NCI-H2227 treated with DMSO at 0.1 percent for 48 hours (cell line): Measurements from ENCODE around the gene XPA.
"Not testable (repeated sequence)": the region's sequence is repeated elsewhere in the genome, so short reads cannot be mapped to it uniquely, and the experiment has no call there.

Experiments
- DNase-seq: peaks from one replicate; lab custom pipeline; 2025; lab: John Stamatoyannopoulos, UW

XPA gene

DNA sequence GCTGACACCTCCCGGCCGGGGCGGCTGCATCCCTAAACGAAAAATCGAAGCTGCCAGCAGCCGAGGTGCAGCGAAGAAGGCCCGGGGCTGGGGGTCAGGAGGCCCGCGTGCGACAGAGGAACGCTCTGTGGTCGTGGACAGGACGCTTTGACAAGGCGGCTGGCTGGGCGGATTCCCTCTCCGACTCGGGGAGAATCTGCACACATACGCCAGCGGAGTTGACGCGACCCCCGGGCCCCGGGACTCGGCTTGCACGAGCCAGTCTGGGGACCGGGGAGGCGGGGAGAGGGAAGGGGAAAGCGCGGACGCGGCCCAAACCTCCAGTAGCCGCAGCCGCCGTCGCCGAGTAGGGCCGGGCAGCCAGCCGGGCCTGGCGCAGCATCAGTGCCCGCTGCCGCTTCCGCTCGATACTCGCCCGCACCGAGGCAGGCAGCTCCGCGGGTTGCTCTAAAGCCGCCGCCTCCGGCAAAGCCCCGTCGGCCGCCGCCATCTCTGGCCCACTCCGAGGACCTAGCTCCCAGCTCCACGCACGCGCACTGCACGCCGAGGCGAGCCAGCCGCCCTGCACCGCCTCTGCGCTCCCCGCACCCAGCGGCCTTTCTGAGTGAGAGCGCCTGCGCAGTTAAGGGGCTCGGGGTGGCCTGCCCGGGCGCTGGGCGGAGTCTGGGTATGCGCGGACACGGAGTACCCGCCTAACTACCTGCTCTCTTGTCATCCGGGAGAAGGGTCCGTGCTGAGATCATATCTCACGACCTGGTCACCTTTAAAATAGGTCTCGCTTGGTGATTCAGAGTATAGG lies at the start of gene XPA:
Gene XPA, minus strand, starts transcription at position 538 of the 799 bp plus-strand sequence. Its CDS starts 48 bp downstream, at position 490.
- DNase-seq = peak; percentile 85

DNA sequence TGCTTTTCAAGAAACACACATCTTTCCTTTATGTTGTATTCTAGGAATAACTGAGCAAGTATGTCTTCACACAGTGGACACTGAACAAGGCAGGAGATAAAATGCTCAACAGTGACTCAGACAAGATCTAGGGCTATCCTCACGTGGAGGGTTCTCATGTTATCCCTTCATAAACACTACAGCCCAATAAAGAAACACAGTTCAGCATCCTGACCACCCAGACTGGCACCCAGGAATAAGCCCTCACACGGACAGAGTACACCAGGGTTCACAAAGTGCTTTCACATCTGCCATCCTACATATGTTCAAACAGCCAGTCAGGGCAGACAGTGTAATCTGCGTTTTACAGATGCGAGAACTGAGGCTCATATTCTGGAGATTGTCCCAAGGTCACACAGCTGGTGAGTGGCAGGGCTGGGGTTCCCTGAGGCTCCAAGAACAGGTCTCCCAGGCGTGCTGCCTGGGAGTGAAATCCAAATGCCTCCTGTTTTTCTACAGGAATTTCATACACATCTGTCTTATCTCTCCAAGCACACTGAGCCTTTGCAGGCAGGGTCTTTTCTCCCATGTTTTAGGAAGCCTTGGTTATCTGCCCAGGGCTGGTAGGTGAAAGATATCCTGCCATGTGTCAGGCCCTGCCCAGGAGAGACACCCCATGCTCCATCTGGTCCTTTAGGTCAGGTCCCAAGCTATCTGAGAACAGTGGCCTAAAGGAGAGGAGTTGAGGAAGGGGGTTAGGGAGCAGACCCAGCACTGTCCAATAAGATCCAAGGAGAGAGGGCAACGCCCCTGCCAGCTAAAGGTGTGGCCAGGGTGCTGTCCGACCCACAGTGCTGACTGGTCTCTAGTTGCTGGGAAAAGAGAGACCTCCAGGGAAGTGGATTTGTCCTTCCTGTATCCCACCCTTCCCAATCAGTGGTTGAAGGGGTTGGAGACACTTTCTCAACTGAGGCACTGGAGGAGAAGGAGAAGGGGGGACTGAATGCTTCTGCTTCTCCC lies 47.9 kb upstream of the XPA start:
- DNase-seq = no peak

DNA sequence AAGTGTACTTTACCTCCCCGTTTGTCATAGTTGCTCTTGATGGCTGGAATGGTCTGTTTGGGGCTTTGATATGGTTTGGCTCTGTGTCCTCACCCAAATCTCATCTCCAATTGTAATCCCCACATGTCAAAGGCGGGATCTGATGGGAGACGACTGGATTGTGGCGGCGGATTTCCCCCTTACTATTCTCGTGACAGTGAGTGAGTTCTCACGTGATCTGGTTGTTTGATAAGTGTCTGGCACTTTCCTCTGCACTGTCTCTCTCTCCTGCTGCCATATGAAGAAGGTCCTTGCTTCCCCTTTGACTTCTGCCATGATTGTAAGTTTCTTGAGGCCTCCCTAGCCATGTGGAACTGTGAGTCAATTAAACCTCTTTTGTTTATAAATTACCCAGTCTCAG lies 46.9 kb upstream of the XPA start:
- not testable (repeated sequence) for DNase-seq

DNA sequence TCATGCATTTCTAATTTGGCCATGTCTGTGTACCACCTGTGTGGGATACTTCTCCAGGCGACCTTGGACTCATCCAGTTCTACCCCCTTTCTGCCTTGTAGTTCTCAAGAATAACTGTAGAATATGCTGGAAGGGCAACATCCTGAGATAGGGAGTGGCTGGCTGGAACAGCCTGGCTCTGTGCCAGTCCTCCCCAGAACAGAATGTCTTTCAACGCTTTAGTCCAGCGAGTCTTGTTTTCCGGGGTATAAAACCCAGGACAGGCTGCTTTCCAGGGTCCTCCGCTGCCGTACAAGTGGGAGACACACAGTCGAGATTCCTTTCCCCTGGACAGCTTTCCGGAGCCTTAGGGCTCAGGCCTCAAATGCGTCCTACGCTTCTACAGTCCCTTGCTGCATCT lies 45.4 kb upstream of the XPA start:
- DNase-seq = no peak

DNA sequence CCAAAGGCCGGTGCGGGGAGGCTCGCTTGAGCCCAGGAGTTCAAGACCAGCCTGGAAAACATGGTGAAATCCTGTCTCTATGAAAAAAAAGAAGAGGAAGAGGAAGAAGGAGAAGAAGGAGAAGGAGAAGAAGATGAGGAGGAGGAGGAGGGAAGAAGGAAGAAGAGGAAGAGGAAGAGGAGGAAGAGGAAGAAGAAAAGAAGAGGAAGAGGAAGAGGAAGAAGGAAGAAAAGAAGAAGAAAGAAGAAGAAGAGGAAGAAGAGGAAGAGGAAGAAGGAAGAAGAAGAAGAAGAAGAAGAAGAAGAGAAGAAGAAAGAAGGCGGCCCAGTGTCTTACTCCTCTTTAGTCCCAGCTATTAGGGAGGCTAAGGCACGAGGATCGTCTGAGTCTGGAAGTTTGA lies 44.8 kb upstream of the XPA start:
- no peak for DNase-seq

DNA sequence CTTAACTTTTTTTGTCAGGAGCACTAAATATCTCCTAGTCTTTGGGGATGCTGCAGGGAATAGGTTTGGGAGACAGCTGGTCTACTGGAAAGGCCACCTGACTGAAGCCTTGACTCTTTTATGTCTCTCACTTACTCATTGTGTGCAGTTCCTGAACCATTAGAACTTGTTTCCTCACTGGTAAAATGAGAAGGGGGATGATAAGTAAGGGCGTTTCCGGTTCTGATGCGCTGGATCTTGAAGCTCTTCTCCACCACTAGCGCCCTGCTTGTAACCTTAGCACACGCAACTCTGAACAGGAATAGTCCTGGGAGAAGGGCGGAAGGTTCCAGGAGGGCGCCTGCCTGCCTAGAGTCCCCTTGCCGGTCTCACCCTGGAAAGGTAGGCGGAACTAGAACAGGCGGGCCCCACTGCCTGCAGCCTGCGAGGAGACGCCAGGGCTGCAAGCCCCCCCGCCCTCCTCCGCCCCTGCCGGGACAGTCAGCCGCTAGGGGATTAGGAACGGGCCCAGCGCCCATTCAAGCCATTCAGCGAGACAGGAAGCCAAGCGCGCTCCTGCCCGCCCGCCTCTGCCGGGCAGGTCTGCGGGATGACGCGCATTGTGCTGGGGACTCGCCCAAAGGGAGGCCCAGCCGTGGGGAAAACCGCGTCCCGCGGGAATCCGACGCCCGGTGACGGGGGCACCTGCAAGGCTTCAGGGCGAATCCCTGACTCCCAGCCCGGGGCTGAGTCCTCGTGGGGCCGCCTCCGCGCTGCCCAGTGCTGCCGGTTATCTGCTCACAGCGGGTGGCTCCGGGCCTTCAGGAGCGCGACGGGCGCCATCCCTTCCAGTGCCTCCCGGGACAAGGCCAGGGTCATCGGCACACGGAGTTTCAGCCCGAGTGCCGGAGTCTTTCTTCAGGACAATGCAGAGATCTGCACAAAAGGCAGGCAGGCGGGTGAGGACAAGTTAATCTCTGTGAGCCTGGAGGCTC lies 44.0 kb upstream of the XPA start:
- DNase-seq = no peak

DNA sequence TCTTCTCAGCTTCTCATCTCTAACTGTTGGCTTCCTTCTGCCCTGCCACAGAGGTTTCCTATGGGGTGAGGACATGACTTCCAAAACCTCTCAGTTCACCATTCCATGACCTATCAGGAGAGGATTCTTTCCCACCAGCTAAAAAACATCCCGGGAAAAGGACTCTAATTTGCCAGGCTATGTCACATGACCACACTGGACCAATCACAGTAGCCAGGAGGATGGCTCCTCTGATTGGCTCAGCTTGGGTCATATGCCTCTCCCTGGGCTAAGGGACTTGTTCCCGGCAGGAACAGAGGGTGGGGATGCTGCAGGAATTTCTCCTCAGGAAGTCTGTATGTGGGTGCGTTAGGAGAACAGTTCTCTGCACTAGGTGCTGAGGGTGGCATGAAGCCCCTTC lies 40.3 kb upstream of the XPA start:
- peak; percentile 59 for DNase-seq

DNA sequence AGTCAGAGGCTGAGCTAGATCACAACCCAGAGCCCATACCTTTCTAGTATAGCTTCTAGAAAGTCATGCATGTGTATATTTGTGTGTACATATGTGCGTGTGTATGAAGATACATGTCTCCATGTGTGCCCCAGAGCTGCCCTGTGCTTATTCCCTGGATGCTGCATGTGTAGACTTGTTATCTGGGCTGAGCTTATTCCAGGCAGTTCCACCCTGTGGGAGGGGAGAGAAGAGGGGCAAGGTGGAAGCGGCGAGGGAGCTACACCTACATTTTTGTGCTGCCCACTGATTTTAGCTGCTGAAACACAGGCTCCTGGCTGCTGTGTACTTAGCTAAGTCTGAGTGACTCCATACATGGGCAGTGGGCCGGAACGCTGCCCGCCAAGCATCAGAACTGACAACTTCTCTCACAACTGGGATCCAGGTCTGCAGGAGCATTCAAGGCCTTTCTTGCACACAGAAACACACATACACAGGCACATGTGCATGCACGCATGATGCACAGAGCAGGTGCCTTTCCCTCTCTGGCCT lies 38.0 kb upstream of the XPA start:
- DNase-seq = no peak

DNA sequence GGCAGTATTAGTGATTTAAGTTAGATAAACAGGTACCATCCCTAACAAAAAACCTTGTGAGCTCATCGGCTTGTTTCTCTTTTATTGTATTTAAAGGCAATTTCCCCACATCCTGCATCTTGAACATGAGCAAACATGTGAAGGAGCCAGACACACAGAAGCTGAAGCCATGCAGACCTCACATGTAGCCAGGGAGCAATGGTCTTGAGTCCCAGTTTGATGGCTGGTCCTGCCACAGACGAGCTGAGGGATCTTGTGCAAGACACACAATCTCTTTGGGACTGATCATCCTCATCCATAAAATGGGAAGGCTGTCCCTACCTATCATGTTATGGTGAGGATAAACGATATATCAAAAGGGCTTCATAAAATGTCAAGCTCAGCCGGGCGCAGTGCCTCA lies 29.6 kb upstream of the XPA start:
- no peak for DNase-seq

DNA sequence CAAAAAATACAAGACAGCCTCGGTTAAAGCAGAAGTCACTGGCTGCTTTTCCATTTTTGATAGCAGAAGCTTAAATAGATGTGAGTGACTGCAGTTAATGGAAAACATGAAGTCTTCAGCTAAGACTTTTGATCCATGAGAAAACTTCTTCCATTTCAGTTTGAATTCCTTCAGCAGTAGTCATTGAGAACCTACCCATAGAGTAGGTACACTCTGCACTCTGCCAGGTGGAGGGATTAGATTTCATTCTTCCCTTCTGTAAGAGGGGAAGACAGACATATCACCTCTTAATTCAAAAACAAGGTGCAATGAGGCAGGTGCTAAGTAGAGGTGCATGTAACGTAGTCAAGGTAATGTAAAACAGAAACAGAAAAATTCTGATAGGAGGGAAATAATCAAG lies 26.7 kb upstream of the XPA start:
- DNase-seq = no peak

DNA sequence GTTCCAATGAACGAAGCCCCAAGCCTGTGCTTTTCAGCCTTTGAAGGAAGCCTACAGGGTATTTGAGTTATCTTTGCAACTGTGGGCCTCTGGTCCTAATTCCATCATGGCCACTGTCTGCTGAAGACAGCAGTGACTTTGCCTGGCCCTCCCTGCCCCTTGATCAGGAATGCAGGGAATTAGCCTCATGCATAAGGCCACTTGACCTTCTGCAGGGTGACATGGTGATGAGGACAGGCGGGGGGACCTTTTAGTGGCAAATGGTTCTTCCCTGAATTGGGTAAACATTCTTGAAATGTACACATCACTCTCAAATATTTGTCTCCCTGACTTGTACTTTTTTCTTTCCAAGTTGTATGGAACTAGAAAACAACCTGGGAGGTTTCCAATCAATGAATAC lies 25.2 kb upstream of the XPA start:
- no peak for DNase-seq

DNA sequence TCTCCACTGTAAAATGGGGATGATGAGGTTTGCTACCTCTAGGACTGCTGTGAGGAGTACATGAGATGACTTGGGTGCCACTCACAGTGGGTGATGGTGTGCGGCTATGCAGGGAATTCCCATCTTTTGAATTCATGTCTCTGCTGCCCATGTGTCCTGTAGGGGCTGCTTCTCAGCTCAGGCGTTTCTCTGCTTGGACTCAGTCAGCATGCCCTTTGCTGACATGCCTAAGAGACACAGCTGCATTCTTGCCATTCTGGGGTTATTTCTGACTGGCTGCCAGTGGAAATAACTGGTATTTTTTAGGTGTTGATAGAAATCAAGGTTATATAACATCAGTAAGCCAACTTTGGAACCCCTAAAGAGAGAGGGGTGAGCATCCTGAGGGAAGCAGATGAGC lies 24.3 kb upstream of the XPA start:
- DNase-seq = no peak

DNA sequence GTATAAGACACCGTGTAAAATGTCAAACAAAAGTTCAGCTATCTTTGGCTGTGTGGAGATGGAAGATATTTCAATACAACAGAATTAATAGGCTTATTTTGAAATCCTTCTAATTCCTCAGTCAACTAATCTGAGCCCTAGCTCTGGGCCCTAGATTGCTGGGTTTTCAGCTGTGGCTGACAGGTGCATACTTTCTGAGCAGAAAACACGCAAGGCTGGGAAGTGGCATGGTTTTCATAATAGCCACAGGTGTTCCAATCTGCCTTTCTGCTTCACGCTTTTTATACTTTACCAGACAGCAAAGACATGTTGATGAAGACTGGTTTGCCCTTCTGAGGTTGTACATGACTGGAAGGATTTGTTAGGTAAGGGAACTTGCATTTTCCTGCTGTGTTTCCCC lies 20.7 kb upstream of the XPA start:
- DNase-seq = no peak

DNA sequence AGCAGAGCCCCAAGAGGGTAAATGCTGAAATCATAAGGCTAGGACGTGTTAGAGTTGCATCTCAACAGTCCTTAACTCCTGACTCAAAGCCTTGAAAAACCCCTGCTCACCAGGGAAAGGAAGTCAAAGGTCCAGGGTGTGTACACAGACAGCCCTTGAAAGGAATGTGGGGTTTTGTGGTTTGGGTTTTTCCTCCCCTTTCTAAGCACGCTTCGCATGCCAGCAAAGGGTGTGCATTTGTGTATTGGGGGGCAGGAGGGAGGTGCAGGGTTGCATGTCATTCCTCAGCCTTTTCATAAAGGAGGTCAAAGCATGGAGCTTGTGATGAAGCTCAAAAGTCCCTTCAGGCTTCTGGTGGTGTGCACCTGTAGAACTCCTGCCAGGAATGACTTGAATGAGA lies 17.3 kb upstream of the XPA start:
- no peak for DNase-seq

DNA sequence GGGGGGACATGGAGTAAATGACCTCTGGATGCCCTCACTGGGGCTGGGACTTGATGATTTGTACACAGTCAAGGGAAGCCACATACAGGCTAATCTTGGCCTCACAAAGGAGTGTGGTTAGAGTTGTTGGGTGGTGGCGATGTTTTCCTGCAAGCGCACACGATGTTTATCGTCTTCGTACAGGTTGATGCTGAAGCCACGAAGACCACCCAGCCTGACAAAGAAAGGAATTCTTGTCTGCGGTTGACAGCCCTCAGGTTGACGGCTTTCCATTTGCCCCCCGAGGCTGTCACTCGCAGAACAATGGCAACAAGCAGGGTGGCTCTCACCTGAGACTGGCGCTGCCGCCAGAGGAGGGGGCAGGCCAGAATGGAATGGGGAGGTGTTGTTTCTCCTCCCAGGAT lies 14.1 kb upstream of the XPA start:
- DNase-seq = no peak

DNA sequence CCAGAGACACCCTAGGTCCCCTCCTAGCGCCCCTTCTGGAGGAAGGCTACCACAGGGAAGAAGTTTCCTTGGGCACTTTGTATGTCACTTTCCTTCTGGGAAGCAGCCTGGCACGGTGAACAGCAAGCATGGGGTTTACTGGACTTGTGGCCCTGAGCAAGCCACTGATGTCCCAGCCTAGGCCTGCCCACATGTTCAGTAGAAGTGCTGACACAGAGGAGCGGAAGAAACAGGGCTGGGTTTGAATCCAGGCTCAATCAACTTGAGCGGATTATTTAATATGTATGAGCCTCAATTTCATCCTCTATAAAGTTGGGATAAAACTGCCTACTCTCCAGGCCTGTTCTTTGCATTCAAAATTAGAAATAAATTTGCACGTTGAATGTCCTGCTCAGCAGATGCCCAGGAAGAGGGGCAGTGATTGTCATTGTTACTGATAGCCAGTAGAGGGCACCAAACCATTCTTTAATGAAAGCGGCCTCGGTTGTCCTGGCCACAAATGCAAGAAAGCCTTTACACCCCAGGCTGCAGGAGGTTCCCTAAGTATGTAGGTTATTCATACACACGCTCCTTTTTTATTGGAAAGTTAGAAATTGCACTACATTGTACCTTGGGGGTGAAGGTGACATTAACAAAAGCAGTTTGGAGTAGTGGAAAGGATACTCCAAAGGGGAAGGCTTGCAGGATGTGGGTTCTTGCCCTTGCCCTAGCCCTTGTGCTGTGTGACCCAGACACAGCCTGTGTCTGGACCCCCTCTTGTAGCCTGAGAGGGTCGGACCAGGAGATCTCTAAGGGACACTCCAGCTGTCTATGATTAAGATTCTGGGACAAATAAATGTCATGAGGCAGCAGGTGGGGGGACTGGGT lies 13.4 kb upstream of the XPA start:
- peak; percentile 47 for DNase-seq

DNA sequence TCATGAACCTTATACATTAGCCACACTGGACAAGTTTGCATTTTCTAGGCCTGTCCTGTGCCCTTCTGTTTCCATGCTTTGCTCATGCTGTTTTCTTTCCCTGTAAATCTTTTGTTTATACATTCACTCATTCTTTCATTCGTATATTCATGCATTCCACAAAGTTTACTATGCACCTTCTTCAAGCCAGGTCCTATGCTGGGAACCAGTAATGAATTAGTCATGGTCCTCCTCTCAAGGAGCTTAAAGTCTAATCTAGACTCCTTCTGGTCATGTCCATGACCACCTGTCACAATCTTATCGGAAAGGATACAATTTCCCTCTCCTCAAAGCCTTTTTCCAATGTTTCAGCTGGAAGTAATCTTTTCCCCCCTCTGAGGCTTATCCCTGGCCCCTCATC lies 9.1 kb upstream of the XPA start:
- no peak for DNase-seq

DNA sequence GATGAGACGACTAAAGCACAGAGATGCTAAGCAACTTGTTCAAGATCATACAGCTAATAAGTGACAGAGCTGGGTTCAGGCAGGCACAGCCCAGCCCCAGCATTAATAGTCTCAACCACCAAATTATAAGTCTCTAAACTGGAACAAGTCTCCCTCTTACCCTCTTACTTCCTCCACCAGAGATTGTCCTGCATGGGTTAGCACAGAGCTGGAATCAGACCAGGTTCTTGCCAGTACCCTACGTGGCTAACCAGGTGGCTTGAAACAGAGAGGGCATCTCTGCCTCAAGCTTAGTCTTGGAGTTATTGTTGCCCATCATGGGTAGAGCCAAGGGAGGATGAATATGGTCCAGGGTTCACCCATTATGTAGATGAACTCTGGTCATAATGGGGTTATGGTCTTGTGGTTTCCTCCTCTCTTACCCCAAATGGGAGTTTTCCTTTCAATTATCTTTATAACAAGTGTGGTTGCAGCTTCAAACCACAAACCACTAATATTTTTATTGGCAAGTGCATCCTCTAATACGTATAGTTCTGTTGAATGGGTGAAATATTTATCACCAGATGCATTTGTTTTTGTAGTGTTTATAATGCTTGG lies 8.3 kb upstream of the XPA start:
- no peak for DNase-seq

DNA sequence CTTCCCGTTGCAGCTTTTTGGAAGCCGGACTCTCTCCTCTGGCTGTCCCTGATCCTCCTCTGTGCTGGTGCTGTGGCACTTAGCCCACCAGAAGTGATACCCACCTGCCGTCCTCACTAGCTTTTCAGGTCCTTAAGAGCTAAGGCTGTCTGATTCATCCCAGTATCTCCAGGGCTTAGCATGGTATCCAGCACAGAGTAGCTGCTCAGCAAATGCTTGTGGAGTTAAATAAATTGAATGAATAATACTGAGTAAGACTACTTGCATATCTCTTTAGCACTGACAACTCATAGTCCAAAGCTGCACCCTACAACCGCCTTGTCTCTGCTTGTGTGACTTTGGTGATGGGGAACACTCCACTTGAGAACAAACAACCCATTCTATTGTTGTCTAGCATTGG lies 7.7 kb upstream of the XPA start:
- no peak for DNase-seq

DNA sequence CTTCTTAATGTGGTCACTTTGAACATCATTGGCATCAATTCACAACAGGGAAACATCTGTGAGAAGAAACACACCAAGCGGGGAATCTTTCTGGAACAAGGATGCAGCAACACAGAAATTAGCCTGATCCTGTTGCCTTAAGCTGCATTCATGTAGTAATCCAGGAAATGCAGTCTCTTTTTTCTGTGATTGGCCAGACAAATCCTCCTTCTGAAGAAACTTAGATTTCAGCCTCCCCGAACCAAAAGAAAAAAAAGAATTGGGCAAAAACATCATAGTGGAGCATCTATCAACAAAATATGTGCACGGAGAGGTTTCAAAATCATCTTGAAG lies 7.2 kb upstream of the XPA start:
- DNase-seq = no peak
